ENCODE measurements around the gene STRAP.
"Not testable (repeated sequence)": the region's sequence is repeated elsewhere in the genome, so short reads cannot be mapped to it uniquely, and the experiment has no call there.

STRAP gene

GRCh38 chr12:15936751-15937150, 54.6 kb downstream of the STRAP start:
- Histone ChIP-seq H4K20me1 (ENCODE audit: insufficient read depth, low read length) (no peaks in the 10 kb centered on the region), H2AFZ (ENCODE audit: low read depth, low read length) (no peak overlapping the region), H3K4me1 (ENCODE audit: low read length) (peaks cover 6% of the 10 kb centered on the region), H3K79me2 (ENCODE audit: low read length) (no peaks in the 10 kb centered on the region; the same call in 1 of the 2 replicates), H3K4me3 (ENCODE audit: low read length) (no peak overlapping the region), H3K9ac (ENCODE audit: low read length) (no peak overlapping the region), H3K9me3 (ENCODE audit: insufficient read depth, low read length) (no peaks in the 10 kb centered on the region; the same call in 1 of the 2 replicates), H3K4me2 (ENCODE audit: low read length) (no peak overlapping the region), H3K27ac (ENCODE audit: low read length) (no peak overlapping the region), H3K27me3 (ENCODE audit: low read depth, low read length) (no peaks in the 10 kb centered on the region), H3K36me3 (replicated peaks; ENCODE audit: low read depth, low read length) (peaks cover 6% of the 10 kb centered on the region)
- no peak for TF ChIP-seq EZH2phosphoT487 (IDR thresholded peaks at IDR 0.05; ENCODE audit: low read depth)
- no peak for TF ChIP-seq CTCF (IDR thresholded peaks at IDR 0.05; ENCODE audit: low read depth, low read length)

GRCh38 chr12:15937902-15938301, 55.7 kb downstream of the STRAP start:
- H4K20me1 ChIP-seq (ENCODE audit: insufficient read depth, low read length): no peaks in the 10 kb centered on the region
- no peak overlapping the region for H3K9ac ChIP-seq (ENCODE audit: low read length)
- H3K79me2 ChIP-seq (ENCODE audit: low read length): no peaks in the 10 kb centered on the region
- H3K27me3 ChIP-seq (ENCODE audit: low read depth, low read length): no peaks in the 10 kb centered on the region
- H3K9me3 ChIP-seq (ENCODE audit: insufficient read depth, low read length): no peaks in the 10 kb centered on the region; the same call in 1 of the 2 replicates
- no peak overlapping the region for H3K4me2 ChIP-seq (ENCODE audit: low read length)
- TF ChIP-seq CTCF (IDR thresholded peaks at IDR 0.05; ENCODE audit: low read depth, low read length): no peak
- TF ChIP-seq EZH2phosphoT487 (IDR thresholded peaks at IDR 0.05; ENCODE audit: low read depth): no peak
- H3K36me3 ChIP-seq (replicated peaks; ENCODE audit: low read depth, low read length): peaks cover 6% of the 10 kb centered on the region
- H2AFZ ChIP-seq (ENCODE audit: low read depth, low read length): no peak overlapping the region
- H3K4me3 ChIP-seq (ENCODE audit: low read length): no peak overlapping the region
- H3K27ac ChIP-seq (ENCODE audit: low read length): no peak overlapping the region
- no peaks in the 10 kb centered on the region for H3K4me1 ChIP-seq (ENCODE audit: low read length)

GRCh38 chr12:15939111-15939510, 56.9 kb downstream of the STRAP start:
- Histone ChIP-seq H3K4me1 (ENCODE audit: low read length) (no peaks in the 10 kb centered on the region), H3K27ac (ENCODE audit: low read length) (no peak overlapping the region), H3K36me3 (replicated peaks; ENCODE audit: low read depth, low read length) (peaks cover 6% of the 10 kb centered on the region), H3K9ac (ENCODE audit: low read length) (no peak overlapping the region), H3K79me2 (ENCODE audit: low read length) (no peaks in the 10 kb centered on the region), H3K4me2 (ENCODE audit: low read length) (no peak overlapping the region), H3K4me3 (ENCODE audit: low read length) (no peak overlapping the region), H4K20me1 (ENCODE audit: insufficient read depth, low read length) (no peaks in the 10 kb centered on the region), H2AFZ (ENCODE audit: low read depth, low read length) (no peak overlapping the region), H3K27me3 (ENCODE audit: low read depth, low read length) (no peaks in the 10 kb centered on the region), H3K9me3 (ENCODE audit: insufficient read depth, low read length) (no peaks in the 10 kb centered on the region; the same call in 1 of the 2 replicates)
- TF ChIP-seq EZH2phosphoT487 (IDR thresholded peaks at IDR 0.05; ENCODE audit: low read depth): no peak
- TF ChIP-seq CTCF (IDR thresholded peaks at IDR 0.05; ENCODE audit: low read depth, low read length): no peak

- Histone ChIP-seq H3K36me3 (replicated peaks; ENCODE audit: low read depth, low read length) (peaks cover 6% of the 10 kb centered on the region), H3K27ac (ENCODE audit: low read length) (no peak overlapping the region), H3K4me3 (ENCODE audit: low read length) (no peak overlapping the region), H3K4me2 (ENCODE audit: low read length) (no peak overlapping the region), H3K9me3 (ENCODE audit: insufficient read depth, low read length) (no peaks in the 10 kb centered on the region; the same call in 1 of the 2 replicates), H3K79me2 (ENCODE audit: low read length) (no peaks in the 10 kb centered on the region), H4K20me1 (ENCODE audit: insufficient read depth, low read length) (no peaks in the 10 kb centered on the region), H3K9ac (ENCODE audit: low read length) (no peak overlapping the region), H2AFZ (ENCODE audit: low read depth, low read length) (no peak overlapping the region), H3K27me3 (ENCODE audit: low read depth, low read length) (no peaks in the 10 kb centered on the region), H3K4me1 (ENCODE audit: low read length) (no peaks in the 10 kb centered on the region)
- TF ChIP-seq EZH2phosphoT487 (IDR thresholded peaks at IDR 0.05; ENCODE audit: low read depth): no peak
- TF ChIP-seq CTCF (IDR thresholded peaks at IDR 0.05; ENCODE audit: low read depth, low read length): no peak
These were observed 60.3 kb downstream of the STRAP start for GRCh38 chr12:15942475-15942874.

GRCh38 chr12:15943519-15943918, 61.3 kb downstream of the STRAP start:
- not testable (repeated sequence) for H3K27me3 ChIP-seq (ENCODE audit: low read depth, low read length); H3K4me3 ChIP-seq (ENCODE audit: low read length); H3K79me2 ChIP-seq (ENCODE audit: low read length); H4K20me1 ChIP-seq (ENCODE audit: insufficient read depth, low read length); H2AFZ ChIP-seq (ENCODE audit: low read depth, low read length); H3K4me2 ChIP-seq (ENCODE audit: low read length); H3K36me3 ChIP-seq (replicated peaks; ENCODE audit: low read depth, low read length); H3K9ac ChIP-seq (ENCODE audit: low read length); H3K9me3 ChIP-seq (ENCODE audit: insufficient read depth, low read length); H3K4me1 ChIP-seq (ENCODE audit: low read length); H3K27ac ChIP-seq (ENCODE audit: low read length)

GRCh38 chr12:15948461-15948860, 66.3 kb downstream of the STRAP start:
- not testable (repeated sequence) for H3K9ac ChIP-seq (ENCODE audit: low read length); H3K4me1 ChIP-seq (ENCODE audit: low read length); H3K9me3 ChIP-seq (ENCODE audit: insufficient read depth, low read length); H3K4me3 ChIP-seq (ENCODE audit: low read length); H3K4me2 ChIP-seq (ENCODE audit: low read length); H3K79me2 ChIP-seq (ENCODE audit: low read length); H3K27ac ChIP-seq (ENCODE audit: low read length); H2AFZ ChIP-seq (ENCODE audit: low read depth, low read length); H3K36me3 ChIP-seq (replicated peaks; ENCODE audit: low read depth, low read length); H3K27me3 ChIP-seq (ENCODE audit: low read depth, low read length); H4K20me1 ChIP-seq (ENCODE audit: insufficient read depth, low read length)
